NT2/D1 (cell line): ENCODE data around the gene NPHS2.

Source experiments
- DNase-seq: peaks from one replicate; pipeline ENCODE4 v3.0.0-alpha.2; 2011; ENCODE audit warnings: low read depth, low spot score
- H3K27me3 ChIP-seq: 2 replicates; pipeline ENCODE4 v1.6.0; 2011; ENCODE audit warnings: mild to moderate bottlenecking; ENCODE audit not compliant: insufficient read length, insufficient read depth
- H3K36me3 ChIP-seq: 2 replicates; pipeline ENCODE4 v1.6.1; 2011; ENCODE audit warnings: mild to moderate bottlenecking, low read length, mixed read lengths; ENCODE audit not compliant: insufficient read depth, insufficient read length
- H3K4me1 ChIP-seq: 2 replicates; pipeline ENCODE4 v1.5.1; 2011; ENCODE audit not compliant: insufficient read depth, insufficient read length
- H3K4me3 ChIP-seq: 2 replicates; pipeline ENCODE4 v1.5.1; 2011; ENCODE audit warnings: low read depth; ENCODE audit not compliant: insufficient read length
- H3K9ac ChIP-seq: 2 replicates; pipeline ENCODE4 v1.6.0; 2011; ENCODE audit warnings: low read depth; ENCODE audit not compliant: insufficient read length
- H3K9me3 ChIP-seq: 2 replicates; pipeline ENCODE4 v1.5.1; 2011; ENCODE audit warnings: mild to moderate bottlenecking, low read length; ENCODE audit not compliant: insufficient read depth
- SUZ12 ChIP-seq: IDR thresholded peaks from 2 replicates; pipeline ENCODE4 v1.6.1; 2011; ENCODE audit not compliant: insufficient read length, insufficient read depth; ENCODE audit errors: extremely low read depth
- YY1 ChIP-seq: IDR thresholded peaks from 2 replicates; pipeline ENCODE4 v1.6.1; 2011; ENCODE audit not compliant: insufficient read length, insufficient read depth
- ZNF274 ChIP-seq: IDR thresholded peaks from 2 replicates; pipeline ENCODE4 v1.6.1; 2011; ENCODE audit warnings: mild to moderate bottlenecking, low read depth, low read length

NPHS2 gene

DNA sequence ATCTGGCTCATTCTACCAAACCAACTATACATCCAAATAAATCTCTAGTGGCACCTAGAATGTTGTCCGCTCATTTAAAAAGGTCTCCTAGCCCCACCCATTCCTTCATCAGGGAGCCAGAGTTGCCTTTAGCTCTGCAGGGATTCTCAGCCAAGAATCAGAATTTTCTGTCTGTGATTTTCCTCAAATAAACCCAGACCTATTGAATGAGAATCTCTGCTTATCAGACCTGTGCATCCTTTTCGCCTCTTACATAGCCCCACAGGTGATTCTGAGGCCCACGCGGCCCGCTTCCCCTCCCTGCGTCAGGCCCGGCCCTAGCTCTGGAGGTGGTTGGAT lies 15.5 kb upstream of the NPHS2 start:
- Histone ChIP-seq H3K36me3 (no peaks in the 10 kb centered on the region), H3K9me3 (peaks cover 20% of the 10 kb centered on the region; the same call in 1 of the 2 replicates), H3K4me1 (no peaks in the 10 kb centered on the region), H3K9ac (no peak overlapping the region), H3K27me3 (peaks cover 13% of the 10 kb centered on the region), H3K4me3 (no peak overlapping the region)
- TF ChIP-seq ZNF274 (no peak), YY1 (no peak), SUZ12 (no peak)
- DNase-seq = no peak

DNA sequence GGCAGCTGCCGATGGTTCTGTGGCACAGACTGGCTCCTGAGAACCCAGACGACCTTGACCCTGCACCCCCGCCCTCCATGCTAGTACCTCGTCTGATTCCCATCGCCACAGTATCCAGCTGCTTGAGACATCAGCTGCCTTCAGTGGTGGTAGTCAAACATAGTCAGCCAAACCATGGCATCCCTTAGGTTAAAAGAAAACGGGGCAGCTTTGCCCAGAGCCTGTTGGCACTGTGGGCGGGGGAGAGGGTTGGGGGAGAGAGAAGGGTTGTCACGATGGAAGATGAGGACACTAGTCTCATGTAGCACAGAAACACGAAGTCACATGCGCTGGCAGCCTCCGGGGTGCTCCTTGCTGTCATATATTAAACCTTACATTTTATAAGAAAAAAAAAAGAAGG lies 14.9 kb upstream of the NPHS2 start:
- Histone ChIP-seq H3K27me3 (peaks cover 13% of the 10 kb centered on the region), H3K4me3 (no peak overlapping the region), H3K9ac (no peak overlapping the region), H3K4me1 (no peaks in the 10 kb centered on the region), H3K9me3 (peaks cover 20% of the 10 kb centered on the region; the same call in 1 of the 2 replicates), H3K36me3 (no peaks in the 10 kb centered on the region)
- DNase-seq = no peak
- TF ChIP-seq YY1 = no peak
- no peak for TF ChIP-seq ZNF274

DNA sequence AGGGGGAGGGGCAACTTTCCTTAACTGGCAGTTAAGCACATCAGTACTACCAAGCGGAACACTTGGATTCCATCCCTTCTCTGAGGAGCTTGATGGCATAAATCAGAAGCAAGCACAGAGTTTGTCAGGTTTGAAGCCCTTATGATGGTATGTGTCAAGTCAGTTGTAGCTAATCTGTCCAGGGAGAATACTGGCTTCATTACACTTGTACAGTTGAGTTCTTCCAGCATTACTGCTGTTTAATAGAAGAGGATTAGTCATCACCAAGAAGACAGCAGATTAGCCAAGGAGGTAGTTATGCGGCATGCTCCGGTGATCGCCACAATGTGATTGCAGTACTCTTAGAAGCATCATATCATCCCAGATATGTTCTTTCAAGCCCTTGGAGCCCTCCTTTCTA lies 13.8 kb upstream of the NPHS2 start:
- Histone ChIP-seq H3K36me3 (no peaks in the 10 kb centered on the region), H3K4me1 (no peaks in the 10 kb centered on the region), H3K9ac (no peak overlapping the region), H3K9me3 (peaks cover 20% of the 10 kb centered on the region; the same call in 1 of the 2 replicates), H3K4me3 (no peak overlapping the region), H3K27me3 (peaks cover 13% of the 10 kb centered on the region)
- DNase-seq = no peak
- TF ChIP-seq SUZ12 (no peak), YY1 (no peak), ZNF274 (no peak)

DNA sequence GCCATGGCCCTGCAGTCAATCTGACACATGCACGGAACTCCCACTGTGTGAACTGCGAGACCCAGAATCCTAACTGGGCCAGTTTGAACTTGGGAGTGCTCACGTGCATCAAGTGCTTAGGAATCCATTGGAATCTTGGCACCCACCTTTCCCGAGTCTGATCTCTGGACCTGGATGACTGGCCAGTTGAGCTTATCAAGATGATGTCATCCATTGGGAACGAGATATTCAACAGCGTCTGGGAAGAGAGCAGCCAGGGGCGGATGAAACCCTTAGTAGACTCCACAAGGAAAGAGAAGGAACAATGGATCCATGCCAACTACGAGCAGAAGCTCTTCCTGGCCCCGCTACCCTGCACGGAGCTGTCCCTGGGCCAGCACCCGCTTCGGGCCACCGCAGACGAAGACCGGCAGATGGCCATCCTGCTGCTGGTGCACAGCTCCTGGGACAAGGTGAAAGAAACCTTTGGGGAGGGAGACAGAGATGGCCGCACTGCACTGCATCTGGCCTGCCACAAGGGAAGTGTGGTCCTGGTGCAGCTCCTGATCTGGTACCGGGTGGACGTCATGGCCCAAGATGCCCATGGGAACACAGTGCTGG lies 12.8 kb upstream of the NPHS2 start:
- H3K27me3 ChIP-seq = peaks cover 13% of the 10 kb centered on the region
- DNase-seq = no peak
- no peak for TF ChIP-seq ZNF274
- no peak for TF ChIP-seq SUZ12
- no peak for TF ChIP-seq YY1

DNA sequence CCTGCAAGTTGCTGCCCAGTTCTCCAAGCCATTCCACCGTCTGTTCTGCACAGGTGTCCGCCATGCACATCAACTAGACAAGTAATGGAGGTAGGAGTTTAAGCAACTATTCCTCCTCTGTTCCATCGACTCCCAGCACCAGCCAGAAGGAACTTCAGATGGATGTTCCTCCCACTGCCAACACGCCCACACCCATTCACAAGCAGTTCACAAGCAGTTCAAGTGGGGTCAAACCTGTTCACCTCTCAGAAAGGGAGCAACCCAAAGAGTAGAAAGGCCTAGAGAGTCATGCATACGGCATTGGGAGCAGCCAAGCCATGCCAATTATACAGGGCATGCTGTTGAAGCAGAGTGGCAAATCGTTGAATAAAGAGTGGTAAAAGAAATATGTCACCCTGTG lies 11.6 kb upstream of the NPHS2 start:
- H3K9ac ChIP-seq = no peak overlapping the region
- H3K9me3 ChIP-seq = peaks cover 20% of the 10 kb centered on the region; the same call in 1 of the 2 replicates
- no peaks in the 10 kb centered on the region for H3K36me3 ChIP-seq
- peaks cover 13% of the 10 kb centered on the region for H3K27me3 ChIP-seq
- TF ChIP-seq SUZ12 (no peak), YY1 (no peak), ZNF274 (no peak)
- no peak for DNase-seq
- H3K4me1 ChIP-seq = peaks cover 5% of the 10 kb centered on the region
- no peak overlapping the region for H3K4me3 ChIP-seq

More for the DNA sequence above, 12.8 kb upstream of the NPHS2 start:
- H3K4me3 ChIP-seq = no peak overlapping the region
- H3K36me3 ChIP-seq = no peaks in the 10 kb centered on the region
- H3K9me3 ChIP-seq = peaks cover 20% of the 10 kb centered on the region; the same call in 1 of the 2 replicates
- H3K9ac ChIP-seq = no peak overlapping the region
- H3K4me1 ChIP-seq = peaks cover 5% of the 10 kb centered on the region

DNA sequence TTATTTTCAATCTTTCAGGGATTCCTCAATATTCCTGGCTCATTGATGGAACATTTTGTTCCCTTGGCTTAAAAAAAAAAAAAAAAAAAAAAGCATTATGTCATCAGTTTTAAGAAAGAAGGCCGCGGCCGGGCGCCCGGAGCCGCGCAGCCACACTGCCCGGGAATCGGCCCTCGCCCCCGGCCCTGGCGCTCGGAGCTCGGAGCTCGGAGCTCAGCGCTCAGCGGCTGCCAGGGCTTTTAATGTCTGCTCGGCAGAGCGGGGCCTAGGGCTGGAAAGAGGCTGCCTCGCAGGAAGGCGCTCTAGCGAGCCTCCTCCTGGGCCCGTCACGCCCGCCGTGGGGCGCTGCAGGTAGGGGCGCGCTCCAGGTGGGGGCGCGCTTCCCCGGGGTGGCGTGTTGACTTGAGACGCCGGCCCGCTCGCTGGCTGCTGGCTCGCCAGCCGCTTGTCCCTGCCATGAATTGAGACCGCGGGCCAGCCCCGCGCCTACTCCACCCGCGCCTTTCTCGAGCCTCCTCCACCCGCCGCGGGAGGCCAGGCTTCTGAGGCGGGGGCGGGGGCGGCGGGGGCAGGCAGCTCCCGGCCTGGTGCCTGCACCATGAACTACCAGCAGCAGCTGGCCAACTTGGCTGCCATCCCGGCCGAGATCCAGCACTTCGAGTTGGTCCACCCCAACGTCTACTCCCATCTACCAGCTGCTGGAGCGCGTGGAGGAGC lies 10.5 kb upstream of the NPHS2 start:
- peaks cover 13% of the 10 kb centered on the region for H3K27me3 ChIP-seq
- H3K4me3 ChIP-seq = peak overlapping the region; percentile 5
- no peaks in the 10 kb centered on the region for H3K36me3 ChIP-seq
- no peak for TF ChIP-seq YY1
- no peak for TF ChIP-seq SUZ12
- TF ChIP-seq ZNF274 = no peak
- H3K9me3 ChIP-seq = peaks cover 20% of the 10 kb centered on the region; the same call in 1 of the 2 replicates
- H3K4me1 ChIP-seq = peaks cover 5% of the 10 kb centered on the region
- peak; percentile 59 for DNase-seq
- H3K9ac ChIP-seq = peak overlapping the region; percentile 57

DNA sequence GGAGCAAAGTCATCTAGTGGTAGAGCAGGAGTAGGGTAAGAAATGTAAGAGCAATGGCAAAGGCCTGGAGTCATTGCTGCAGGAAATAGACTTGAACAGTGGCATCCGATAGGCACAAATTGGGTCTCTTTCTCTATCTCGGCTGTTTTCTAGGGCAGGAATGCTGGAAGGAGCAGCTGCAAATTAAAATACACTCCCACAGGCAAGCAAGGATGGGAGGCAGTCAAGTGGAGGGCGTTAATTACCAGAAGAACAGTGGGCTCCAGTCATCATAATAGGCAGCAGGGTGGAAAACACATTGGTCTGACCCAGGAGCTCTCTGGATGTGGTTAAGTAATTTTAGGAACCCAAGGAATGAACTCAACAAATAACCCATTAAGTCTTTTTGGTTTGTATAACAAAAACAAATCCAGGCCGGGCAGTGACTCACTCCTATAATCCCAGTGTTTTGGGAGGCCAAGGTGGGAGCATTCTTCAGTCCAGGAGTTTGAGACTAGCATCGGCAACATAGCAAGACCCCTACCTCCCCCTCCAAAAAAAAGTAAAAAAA lies 8.1 kb upstream of the NPHS2 start:
- TF ChIP-seq ZNF274 (no peak), SUZ12 (no peak), YY1 (no peak)
- Histone ChIP-seq H3K9ac (no peak overlapping the region), H3K36me3 (no peaks in the 10 kb centered on the region), H3K4me1 (peaks cover 5% of the 10 kb centered on the region), H3K9me3 (peaks cover 20% of the 10 kb centered on the region; the same call in 1 of the 2 replicates), H3K27me3 (peaks cover 17% of the 10 kb centered on the region), H3K4me3 (no peak overlapping the region)
- DNase-seq = peak; percentile 83
